ENCODE data around the gene TNFRSF18. TPM values are rescaled to one million over a fixed set of nuclear protein-coding genes. Genes with fewer than 3 reads are reported as not detected.

Gene TNFRSF18
- total and polyA plus RNA-seq, 10 of the 15 experiments (the other 5 are each of a cell fraction or from before 2014, with no cell fraction given), result 0.18 to 7.5 (median 1.5) TPM; not detected in 1

- no TSS peak for BruUV-seq (replicated peaks)
- peaks cover 4% of the 10 kb centered on the region for H3K4me1 ChIP-seq (ENCODE audit: control insufficient read depth, insufficient read depth, low read length)
- ChIA-PET SMC1A (ENCODE audit: uncharacterized antibody, unreplicated experiment) (interaction anchor here (0.6 to 1.3 kb wide), 6 partner anchors 19 to 273 kb away, joined by 3 to 10 read pairs (median 4); no protein-coding TSS in a partner anchor), CTCF (interaction anchor here (0.6 to 1.8 kb wide), 5 partner anchors 11 to 144 kb away, joined by 4 to 21 read pairs (median 8); no protein-coding TSS in a partner anchor), RAD21 (ENCODE audit: unreplicated experiment) (interaction anchor here (0.6 to 1.5 kb wide), 9 partner anchors 19 to 212 kb away, joined by 3 to 8 read pairs (median 5); no protein-coding TSS in a partner anchor), POLR2A (interaction anchor here (0.6 to 1.9 kb wide), 6 partner anchors 17 to 75 kb away, joined by 3 to 8 read pairs (median 3); no protein-coding TSS in a partner anchor)
- no peaks in the 10 kb centered on the region for H4K20me1 ChIP-seq (ENCODE audit: control insufficient read depth, insufficient read depth)
- DNase-seq (ENCODE audit: low read depth, low spot score) (peak; percentile 72), ATAC-seq (peak; percentile 98), FAIRE-seq (peak; percentile 76)
- peaks cover 4 to 17% of the 10 kb centered on the region in 2 experiments; a peak in 3 of 4 replicates for H3K36me3 ChIP-seq (ENCODE audit: control insufficient read depth in 2 of 2, insufficient read depth in 2 of 2, low read length in 1 of 2)
- in situ Hi-C loops (cut with MboI) (no loop called here), intact Hi-C loops (cut with micrococcal nuclease; ENCODE audit: unreplicated experiment) (loop anchor here (5.0 kb wide), 1 partner anchor 109 kb away; no protein-coding TSS in a partner anchor)
- H3K4me2 ChIP-seq (ENCODE audit: control insufficient read depth, insufficient read depth), result peak within 1 kb of the TSS; percentile 81
- H3K4me3 ChIP-seq, result peak within 1 kb of the TSS; percentile 91
- peak within 1 kb of the TSS; percentile 93 for H3K27ac ChIP-seq (ENCODE audit: control insufficient read depth, insufficient read depth)
- peak within 1 kb of the TSS; percentile 75 for H2AFZ ChIP-seq (ENCODE audit: control insufficient read depth, low read depth, low read length)
- under 1% methylated on average over 99 of the region's 99 CpGs for WGBS (ENCODE audit: insufficient coverage, insufficient replicate concordance, low lambda C conversion rate, missing lambda C conversion rate)
- peaks cover 50% of the 10 kb centered on the region for H3K79me2 ChIP-seq (ENCODE audit: control insufficient read depth, insufficient read depth, low read length)
- no peaks in the 10 kb centered on the region; the same call in 2 of the 3 replicates for H3K9me3 ChIP-seq (replicated peaks; ENCODE audit: control insufficient read depth, insufficient read depth, low read length)
- peak within 1 kb of the TSS; percentile 97 for H3K9ac ChIP-seq (ENCODE audit: control insufficient read depth, insufficient read depth, low read length)
- no peaks in the 10 kb centered on the region for H3K27me3 ChIP-seq (replicated peaks in 1 of 2; ENCODE audit: control insufficient read depth in 2 of 2, insufficient read depth in 2 of 2, low read length in 1 of 2)
- TF ChIP-seq SIN3A (IDR thresholded peaks at IDR 0.05; ENCODE audit: low read depth, low read length), result no peak; the same call in 1 of the 2 replicates
- TF ChIP-seq MXI1 (IDR thresholded peaks at IDR 0.05; ENCODE audit: low read depth, low read length), result peak; percentile 46
- TF ChIP-seq CTCF (IDR thresholded peaks at IDR 0.05 in 2 of 3, conservative IDR thresholded peaks at IDR 0.05 in 1 of 3; ENCODE audit: control insufficient read depth in 2 of 3, extremely low read depth in 1 of 3, insufficient read depth in 1 of 3, low read depth in 3 of 3, low read length in 3 of 3), result no peak
- TF ChIP-seq, protein P1, sequence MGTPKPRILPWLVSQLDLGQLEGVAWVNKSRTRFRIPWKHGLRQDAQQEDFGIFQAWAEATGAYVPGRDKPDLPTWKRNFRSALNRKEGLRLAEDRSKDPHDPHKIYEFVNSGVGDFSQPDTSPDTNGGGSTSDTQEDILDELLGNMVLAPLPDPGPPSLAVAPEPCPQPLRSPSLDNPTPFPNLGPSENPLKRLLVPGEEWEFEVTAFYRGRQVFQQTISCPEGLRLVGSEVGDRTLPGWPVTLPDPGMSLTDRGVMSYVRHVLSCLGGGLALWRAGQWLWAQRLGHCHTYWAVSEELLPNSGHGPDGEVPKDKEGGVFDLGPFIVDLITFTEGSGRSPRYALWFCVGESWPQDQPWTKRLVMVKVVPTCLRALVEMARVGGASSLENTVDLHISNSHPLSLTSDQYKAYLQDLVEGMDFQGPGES (IDR thresholded peaks at IDR 0.05), result peak; percentile 81
- peak; percentile 75 for TF ChIP-seq SIX5 (IDR thresholded peaks at IDR 0.05; ENCODE audit: low read depth, low read length, severe bottlenecking)
- TF ChIP-seq, protein P2, sequence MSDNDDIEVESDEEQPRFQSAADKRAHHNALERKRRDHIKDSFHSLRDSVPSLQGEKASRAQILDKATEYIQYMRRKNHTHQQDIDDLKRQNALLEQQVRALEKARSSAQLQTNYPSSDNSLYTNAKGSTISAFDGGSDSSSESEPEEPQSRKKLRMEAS (IDR thresholded peaks at IDR 0.05; ENCODE audit: low read depth, low read length), result peak; percentile 69
- peak; percentile 99 for TF ChIP-seq IKZF1 (conservative IDR thresholded peaks at IDR 0.05)
- TF ChIP-seq ATF2 (IDR thresholded peaks at IDR 0.05; ENCODE audit: low read length), result no peak
- TF ChIP-seq, protein P3, sequence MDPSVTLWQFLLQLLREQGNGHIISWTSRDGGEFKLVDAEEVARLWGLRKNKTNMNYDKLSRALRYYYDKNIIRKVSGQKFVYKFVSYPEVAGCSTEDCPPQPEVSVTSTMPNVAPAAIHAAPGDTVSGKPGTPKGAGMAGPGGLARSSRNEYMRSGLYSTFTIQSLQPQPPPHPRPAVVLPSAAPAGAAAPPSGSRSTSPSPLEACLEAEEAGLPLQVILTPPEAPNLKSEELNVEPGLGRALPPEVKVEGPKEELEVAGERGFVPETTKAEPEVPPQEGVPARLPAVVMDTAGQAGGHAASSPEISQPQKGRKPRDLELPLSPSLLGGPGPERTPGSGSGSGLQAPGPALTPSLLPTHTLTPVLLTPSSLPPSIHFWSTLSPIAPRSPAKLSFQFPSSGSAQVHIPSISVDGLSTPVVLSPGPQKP (IDR thresholded peaks at IDR 0.05; ENCODE audit: low read depth, low read length), result 0 out of 2 replicates have a peak, but pooled peaks have one; percentile 54
- TF ChIP-seq BACH1 (IDR thresholded peaks at IDR 0.05; ENCODE audit: borderline replicate concordance), result peak; percentile 91
- peak; percentile 28; the same call in 1 of the 2 replicates for TF ChIP-seq SPI1 (IDR thresholded peaks at IDR 0.05; ENCODE audit: borderline replicate concordance, insufficient read depth, low read depth, low read length)
- TF ChIP-seq RAD21 (IDR thresholded peaks at IDR 0.05; ENCODE audit: insufficient read depth, low read depth, low read length), result no peak
- no peak for TF ChIP-seq STAT3 (IDR thresholded peaks at IDR 0.05; ENCODE audit: low read depth, low read length)
- TF ChIP-seq CBX3 (IDR thresholded peaks at IDR 0.05; ENCODE audit: borderline replicate concordance, low read depth), result no peak
Measured at GRCh38 chr1:1231400-1232207, 25.2 kb upstream of the TNFRSF18 start, which contains the start of gene SDF4. TSS of gene SDF4 (minus strand) at chr1:1232001. CDS start at chr1:1228772, 3,229 bp downstream.
